Hepatocyte (in vitro differentiated cells): ENCODE results near the gene SGPL1. TPM values are rescaled to one million over a fixed set of nuclear protein-coding genes. Genes with fewer than 3 reads are reported as not detected.
A peak's percentile ranks its signal among the peaks of the same experiment; 100 is the strongest.

ENCODE experiments used
- DNase-seq: peaks from one replicate; pipeline ENCODE4 v3.0.0-alpha.2; 2016; ENCODE audit warnings: low spot score
- H2AFZ ChIP-seq: fragments of 200-600 bp; sonication (generic); 2 replicates; pipeline ENCODE4 v1.6.0; 2016; ENCODE audit warnings: antibody characterized with exemption, mild to moderate bottlenecking
- H3K27ac ChIP-seq: fragments of 200-600 bp; sonication (generic); 2 replicates; pipeline ENCODE4 v1.5.1; 2016; ENCODE audit warnings: mild to moderate bottlenecking
- H3K27me3 ChIP-seq: fragments of 200-600 bp; sonication (generic); 2 replicates; pipeline ENCODE4 v1.6.1; 2016
- H3K36me3 ChIP-seq: fragments of 200-600 bp; sonication (generic); replicated peaks from 2 replicates; pipeline ENCODE4 v1.5.1; 2016; ENCODE audit warnings: low read depth; ENCODE audit not compliant: insufficient read depth
- H3K4me1 ChIP-seq: fragments of 200-600 bp; sonication (generic); 2 replicates; pipeline ENCODE4 v1.5.1; 2016; ENCODE audit warnings: mild to moderate bottlenecking, moderate library complexity; ENCODE audit not compliant: insufficient read depth
- H3K4me2 ChIP-seq: fragments of 200-600 bp; sonication (generic); 2 replicates; pipeline ENCODE4 v1.6.0; 2016
- H3K4me3 ChIP-seq: fragments of 200-600 bp; sonication (generic); 2 replicates; pipeline ENCODE4 v1.5.1; 2016; ENCODE audit warnings: mild to moderate bottlenecking
- H3K79me2 ChIP-seq: fragments of 200-600 bp; sonication (generic); 2 replicates; pipeline ENCODE4 v1.6.0; 2017; ENCODE audit warnings: mild to moderate bottlenecking
- H3K9me2 ChIP-seq: fragments of 200-600 bp; sonication (generic); replicated peaks from 2 replicates; pipeline ENCODE4 v1.6.0; 2017; ENCODE audit warnings: mild to moderate bottlenecking; ENCODE audit not compliant: insufficient read depth
- H3K9me3 ChIP-seq: fragments of 200-600 bp; sonication (generic); 2 replicates; pipeline ENCODE4 v1.5.1; 2016; ENCODE audit warnings: low read depth, mild to moderate bottlenecking
- H4K20me1 ChIP-seq: fragments of 200-600 bp; sonication (generic); 2 replicates; pipeline ENCODE4 v1.6.0; 2016; ENCODE audit warnings: mild to moderate bottlenecking; ENCODE audit not compliant: insufficient read depth, poor library complexity, severe bottlenecking
- EZH2 ChIP-seq: fragments of 200-600 bp; sonication (generic); IDR thresholded peaks from 2 replicates; pipeline ENCODE4 v1.6.1; 2016; ENCODE audit warnings: antibody characterized with exemption, mild to moderate bottlenecking, borderline replicate concordance
- EZH2phosphoT487 ChIP-seq: fragments of 200-600 bp; sonication (generic); IDR thresholded peaks from one replicate; pipeline ENCODE4 v1.6.1; 2018; ENCODE audit warnings: antibody characterized with exemption, mild to moderate bottlenecking, low read depth, moderate library complexity; ENCODE audit not compliant: unreplicated experiment, severe bottlenecking
- WGBS: methylation state at CpG from one replicate; pipeline ENCODE4 v1.1.6; 2016; ENCODE audit warnings: low lambda C conversion rate; ENCODE audit errors: missing lambda C conversion rate; 5-methylcytosine and 5-hydroxymethylcytosine counted together
- polyA plus RNA-seq: library from polyadenylated mRNA; unstranded; fragments of >200 nt; fragmentation: Nextera tagmentation; extraction: Ambion mirVana; gene quantifications from 2 replicates; pipeline ENCODE4 v1.2.1, GENCODE V29; 2016
- total RNA-seq: library from RNA; depleted of rRNA; stranded (reverse); fragments of >200 nt; gene quantifications from 2 replicates; pipeline ENCODE4 v1.2.3, GENCODE V29; 2014
- TF ChIP-seq, protein P1 (sequence below): fragments of 200-600 bp; sonication (generic); IDR thresholded peaks from 2 replicates; pipeline ENCODE4 v1.5.1; 2016; ENCODE audit warnings: antibody characterized with exemption, mild to moderate bottlenecking; ENCODE audit not compliant: poor library complexity

Gene SGPL1
- total and polyA plus RNA-seq, 2 experiments from 2014 or later: 20.2 to 43.5 TPM

DNA sequence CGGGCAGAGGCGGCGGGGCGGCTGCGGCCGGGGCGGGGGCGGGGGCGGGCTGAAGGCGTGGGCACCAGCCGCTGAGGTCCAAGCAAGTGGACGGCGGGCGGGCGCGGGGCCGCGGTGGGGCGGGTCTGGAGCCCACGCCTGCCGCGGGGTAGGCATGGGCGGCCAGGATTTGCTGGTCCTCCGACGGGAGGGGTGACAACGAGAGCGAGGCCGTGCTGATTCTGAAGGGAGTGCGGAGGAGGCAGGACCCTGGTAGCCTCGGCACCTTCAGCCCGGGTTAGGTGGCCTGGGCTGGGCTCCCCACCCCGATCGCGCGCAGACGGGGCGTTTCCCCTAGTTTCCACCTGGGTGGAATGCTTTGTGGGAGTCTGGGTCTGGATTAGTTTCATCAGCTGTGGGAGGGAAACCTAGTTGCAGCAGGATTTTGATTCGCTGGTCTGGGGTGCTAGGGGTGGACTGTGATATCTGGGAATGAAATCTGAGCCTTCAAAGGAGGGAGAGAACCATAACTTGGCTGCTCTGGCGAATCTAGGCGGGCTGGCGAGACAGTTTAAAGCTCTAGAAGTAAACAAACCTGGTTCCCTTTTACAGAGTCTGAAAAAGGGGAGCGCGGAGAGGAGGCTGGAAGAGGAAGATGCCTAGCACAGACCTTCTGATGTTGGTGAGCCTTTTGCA, 609 bp downstream of the SGPL1 start:
- H3K4me1 ChIP-seq: peaks cover 11% of the 10 kb centered on the region
- no peaks in the 10 kb centered on the region for H3K9me3 ChIP-seq
- no peaks in the 10 kb centered on the region for H4K20me1 ChIP-seq
- WGBS: under 1% methylated on average over 23 of the region's 43 CpGs
- DNase-seq: peak; percentile 84
- no peaks in the 10 kb centered on the region for H3K36me3 ChIP-seq
- peak overlapping the region; percentile 98 for H3K27ac ChIP-seq
- H3K4me2 ChIP-seq: peak overlapping the region; percentile 77
- TF ChIP-seq EZH2: no peak
- TF ChIP-seq, protein P1, sequence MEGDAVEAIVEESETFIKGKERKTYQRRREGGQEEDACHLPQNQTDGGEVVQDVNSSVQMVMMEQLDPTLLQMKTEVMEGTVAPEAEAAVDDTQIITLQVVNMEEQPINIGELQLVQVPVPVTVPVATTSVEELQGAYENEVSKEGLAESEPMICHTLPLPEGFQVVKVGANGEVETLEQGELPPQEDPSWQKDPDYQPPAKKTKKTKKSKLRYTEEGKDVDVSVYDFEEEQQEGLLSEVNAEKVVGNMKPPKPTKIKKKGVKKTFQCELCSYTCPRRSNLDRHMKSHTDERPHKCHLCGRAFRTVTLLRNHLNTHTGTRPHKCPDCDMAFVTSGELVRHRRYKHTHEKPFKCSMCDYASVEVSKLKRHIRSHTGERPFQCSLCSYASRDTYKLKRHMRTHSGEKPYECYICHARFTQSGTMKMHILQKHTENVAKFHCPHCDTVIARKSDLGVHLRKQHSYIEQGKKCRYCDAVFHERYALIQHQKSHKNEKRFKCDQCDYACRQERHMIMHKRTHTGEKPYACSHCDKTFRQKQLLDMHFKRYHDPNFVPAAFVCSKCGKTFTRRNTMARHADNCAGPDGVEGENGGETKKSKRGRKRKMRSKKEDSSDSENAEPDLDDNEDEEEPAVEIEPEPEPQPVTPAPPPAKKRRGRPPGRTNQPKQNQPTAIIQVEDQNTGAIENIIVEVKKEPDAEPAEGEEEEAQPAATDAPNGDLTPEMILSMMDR: no peak
- TF ChIP-seq EZH2phosphoT487: no peak
- H3K9me2 ChIP-seq: no peaks in the 10 kb centered on the region
- peaks cover 45% of the 10 kb centered on the region for H3K79me2 ChIP-seq
- peak overlapping the region; percentile 77 for H3K4me3 ChIP-seq
- H2AFZ ChIP-seq: peak overlapping the region; percentile 85
- H3K27me3 ChIP-seq: no peaks in the 10 kb centered on the region

- Histone ChIP-seq H4K20me1 (peaks cover 2% of the 10 kb centered on the region), H3K79me2 (peaks cover 73% of the 10 kb centered on the region), H3K36me3 (no peaks in the 10 kb centered on the region)
Observed at GRCh38 chr10:70820976-70821750, 5.4 kb downstream of the SGPL1 start.

GRCh38 chr10:70822076-70822820, 6.5 kb downstream of the SGPL1 start:
- no peaks in the 10 kb centered on the region for H3K36me3 ChIP-seq
- peaks cover 80% of the 10 kb centered on the region for H3K79me2 ChIP-seq
- H3K27me3 ChIP-seq: no peaks in the 10 kb centered on the region
- no peak for DNase-seq
- 46% methylated on average over 2 of the region's 2 CpGs for WGBS
- no peaks in the 10 kb centered on the region for H3K9me3 ChIP-seq
- H3K4me3 ChIP-seq: no peak overlapping the region
- peaks cover 2% of the 10 kb centered on the region for H4K20me1 ChIP-seq
- H3K27ac ChIP-seq: peak overlapping the region; percentile 40
- TF ChIP-seq EZH2 (no peak), EZH2phosphoT487 (no peak)
- TF ChIP-seq, protein P1: no peak
- peaks cover 16% of the 10 kb centered on the region for H3K4me1 ChIP-seq
- H3K4me2 ChIP-seq: no peak overlapping the region
- H3K9me2 ChIP-seq: no peaks in the 10 kb centered on the region
- no peak overlapping the region for H2AFZ ChIP-seq

More at GRCh38 chr10:70820976-70821750, 5.4 kb downstream of the SGPL1 start:
- no peak overlapping the region for H2AFZ ChIP-seq
- TF ChIP-seq EZH2phosphoT487 (no peak), EZH2 (no peak)
- TF ChIP-seq, protein P1: no peak
- peaks cover 22% of the 10 kb centered on the region for H3K4me1 ChIP-seq
- H3K9me3 ChIP-seq: no peaks in the 10 kb centered on the region
- no peak overlapping the region for H3K4me2 ChIP-seq
- no peak overlapping the region for H3K4me3 ChIP-seq
- no peak for DNase-seq
- no peak overlapping the region for H3K27ac ChIP-seq
- no peaks in the 10 kb centered on the region for H3K27me3 ChIP-seq
- H3K9me2 ChIP-seq: no peaks in the 10 kb centered on the region
- WGBS: 90% methylated on average over 4 of the region's 4 CpGs
